ENCODE results near the gene DAPL1. TPM values are rescaled to one million over a fixed set of nuclear protein-coding genes. Genes with fewer than 3 reads are reported as not detected.
A peak's percentile ranks its signal among the peaks of the same experiment; 100 is the strongest.

Gene DAPL1
- total RNA-seq, 3 donors from 2014 or later (not counting 1 experiment from before 2014, with no cell fraction given): not detected

GRCh38 chr2:158779621-158780020, 15.5 kb upstream of the DAPL1 start:
- no peaks in the 10 kb centered on the region for H3K36me3 ChIP-seq (ENCODE audit: control insufficient read depth, insufficient read depth, low read length)
- peaks cover 8 to 17% of the 10 kb centered on the region in 2 donors for H3K4me1 Mint-ChIP-seq
- TF ChIP-seq CTCF (IDR thresholded peaks at IDR 0.05): no peak
- H3K4me1 ChIP-seq (ENCODE audit: control insufficient read depth, insufficient read depth, low read length): no peaks in the 10 kb centered on the region
- DNase-seq (no peak), ATAC-seq (no peak)
- no peak overlapping the region for H3K4me3 Mint-ChIP-seq
- no peaks in the 10 kb centered on the region for H3K9me3 Mint-ChIP-seq
- intact Hi-C loops (cut with micrococcal nuclease): no loop called here
- H3K27me3 ChIP-seq (ENCODE audit: control insufficient read depth, insufficient read depth, low read length): no peaks in the 10 kb centered on the region
- H3K27ac ChIP-seq (ENCODE audit: low read length): no peak overlapping the region
- H3K4me3 ChIP-seq (ENCODE audit: low read length): no peak overlapping the region
- H3K27ac Mint-ChIP-seq: no peak overlapping the region
- no peaks in the 10 kb centered on the region for H3K27me3 Mint-ChIP-seq (ENCODE audit: low read depth in 2 of 2)
- 100% methylated on average over 1 of the region's 1 CpG for WGBS (ENCODE audit: insufficient coverage)
- no peaks in the 10 kb centered on the region for H3K9me3 ChIP-seq (ENCODE audit: control insufficient read depth, insufficient read depth, low read length)
- no peaks in the 10 kb centered on the region for H3K36me3 Mint-ChIP-seq

- Histone ChIP-seq H3K4me3 (ENCODE audit: low read length) (no peak overlapping the region), H3K27ac (ENCODE audit: low read length) (no peak overlapping the region), H3K9me3 (ENCODE audit: control insufficient read depth, insufficient read depth, low read length) (no peaks in the 10 kb centered on the region), H3K27me3 (ENCODE audit: control insufficient read depth, insufficient read depth, low read length) (no peaks in the 10 kb centered on the region), H3K36me3 (ENCODE audit: control insufficient read depth, insufficient read depth, low read length) (no peaks in the 10 kb centered on the region), H3K4me1 (ENCODE audit: control insufficient read depth, insufficient read depth, low read length) (no peaks in the 10 kb centered on the region)
- TF ChIP-seq CTCF (IDR thresholded peaks at IDR 0.05): no peak
- ATAC-seq (no peak), DNase-seq (no peak)
- Mint-ChIP-seq H3K9me3 (no peaks in the 10 kb centered on the region), H3K27ac (no peak overlapping the region), H3K4me1 (peaks cover 8 to 17% of the 10 kb centered on the region in 2 donors), H3K27me3 (ENCODE audit: low read depth in 2 of 2) (no peaks in the 10 kb centered on the region), H3K4me3 (no peak overlapping the region), H3K36me3 (no peaks in the 10 kb centered on the region)
- 76% methylated on average over 4 of the region's 4 CpGs for WGBS (ENCODE audit: insufficient coverage)
- intact Hi-C loops (cut with micrococcal nuclease): no loop called here
Observed at GRCh38 chr2:158781353-158781961, 13.7 kb upstream of the DAPL1 start.

- Mint-ChIP-seq H3K4me1 (peaks cover 8 to 17% of the 10 kb centered on the region in 2 donors), H3K4me3 (no peak overlapping the region), H3K36me3 (no peaks in the 10 kb centered on the region), H3K27me3 (ENCODE audit: low read depth in 2 of 2) (no peaks in the 10 kb centered on the region), H3K9me3 (no peaks in the 10 kb centered on the region), H3K27ac (no peak overlapping the region)
- Histone ChIP-seq H3K4me1 (ENCODE audit: control insufficient read depth, insufficient read depth, low read length) (no peaks in the 10 kb centered on the region), H3K27me3 (ENCODE audit: control insufficient read depth, insufficient read depth, low read length) (no peaks in the 10 kb centered on the region), H3K9me3 (ENCODE audit: control insufficient read depth, insufficient read depth, low read length) (no peaks in the 10 kb centered on the region), H3K4me3 (ENCODE audit: low read length) (no peak overlapping the region), H3K36me3 (ENCODE audit: control insufficient read depth, insufficient read depth, low read length) (no peaks in the 10 kb centered on the region), H3K27ac (ENCODE audit: low read length) (no peak overlapping the region)
- 91% methylated on average over 9 of the region's 11 CpGs for WGBS (ENCODE audit: insufficient coverage)
- no peak for TF ChIP-seq CTCF (IDR thresholded peaks at IDR 0.05)
- intact Hi-C loops (cut with micrococcal nuclease): no loop called here
- DNase-seq (no peak), ATAC-seq (no peak)
Observed at GRCh38 chr2:158782136-158782535, 13.0 kb upstream of the DAPL1 start.

GRCh38 chr2:158782616-158783015, 12.5 kb upstream of the DAPL1 start:
- ATAC-seq (no peak), DNase-seq (no peak)
- WGBS (ENCODE audit: insufficient coverage): 83% methylated on average over 3 of the region's 5 CpGs
- Histone ChIP-seq H3K9me3 (ENCODE audit: control insufficient read depth, insufficient read depth, low read length) (no peaks in the 10 kb centered on the region), H3K4me3 (ENCODE audit: low read length) (no peak overlapping the region), H3K36me3 (ENCODE audit: control insufficient read depth, insufficient read depth, low read length) (no peaks in the 10 kb centered on the region), H3K27ac (ENCODE audit: low read length) (no peak overlapping the region), H3K4me1 (ENCODE audit: control insufficient read depth, insufficient read depth, low read length) (no peaks in the 10 kb centered on the region), H3K27me3 (ENCODE audit: control insufficient read depth, insufficient read depth, low read length) (no peaks in the 10 kb centered on the region)
- Mint-ChIP-seq H3K4me3 (no peak overlapping the region), H3K27ac (peak overlapping the region in 1 of 2 donors; percentile 4), H3K36me3 (no peaks in the 10 kb centered on the region), H3K27me3 (ENCODE audit: low read depth in 2 of 2) (no peaks in the 10 kb centered on the region), H3K9me3 (no peaks in the 10 kb centered on the region), H3K4me1 (peaks cover 8 to 17% of the 10 kb centered on the region in 2 donors)
- no peak for TF ChIP-seq CTCF (IDR thresholded peaks at IDR 0.05)
- intact Hi-C loops (cut with micrococcal nuclease): no loop called here
